Stimulated activated CD4-positive, alpha-beta T cell treated with anti-CD3 and anti-CD28 coated beads, Interleukin-2, amount 100 ng/mL, for 24 hours (primary cell): ENCODE measurements around the gene TBC1D22A.

Source experiments
- DNase-seq, 2 donors: peaks; one replicate each; pipeline ENCODE4 v3.0.0-alpha.2; 2020

The TBC1D22A gene

GRCh38 chr22:47196881-47197772 is 434.7 kb downstream of the TBC1D22A start:
- DNase-seq, result no peak

- DNase-seq, result no peak
Observed at GRCh38 chr22:47197773-47198500, 435.5 kb downstream of the TBC1D22A start.

- DNase-seq, result no peak
Observed at GRCh38 chr22:47198801-47199251, 436.4 kb downstream of the TBC1D22A start.

- no peak for DNase-seq
Observed at GRCh38 chr22:47199261-47199978, 437.0 kb downstream of the TBC1D22A start.

- DNase-seq, result no peak
Observed at GRCh38 chr22:47199979-47200272, 437.5 kb downstream of the TBC1D22A start.

GRCh38 chr22:47200273-47201051 is 438.0 kb downstream of the TBC1D22A start:
- DNase-seq, result no peak

GRCh38 chr22:47201186-47201995 is 438.9 kb downstream of the TBC1D22A start:
- no peak for DNase-seq

- no peak for DNase-seq
Observed at GRCh38 chr22:47201996-47202818, 439.8 kb downstream of the TBC1D22A start.

GRCh38 chr22:47202819-47203553 is 440.5 kb downstream of the TBC1D22A start:
- DNase-seq, result no peak

- no peak for DNase-seq
Observed at GRCh38 chr22:47203554-47203991, 441.1 kb downstream of the TBC1D22A start.

GRCh38 chr22:47204002-47204979 is 441.8 kb downstream of the TBC1D22A start:
- DNase-seq, result no peak

- no peak for DNase-seq
Observed at GRCh38 chr22:47205081-47205491, 442.6 kb downstream of the TBC1D22A start.

GRCh38 chr22:47205554-47205953 is 443.1 kb downstream of the TBC1D22A start:
- no peak for DNase-seq

GRCh38 chr22:47206164-47206563 is 443.7 kb downstream of the TBC1D22A start:
- no peak for DNase-seq

- DNase-seq, result no peak
Observed at GRCh38 chr22:47206666-47207218, 444.3 kb downstream of the TBC1D22A start.

- no peak for DNase-seq
Observed at GRCh38 chr22:47207387-47207786, 444.9 kb downstream of the TBC1D22A start.

GRCh38 chr22:47207846-47208554 is 445.6 kb downstream of the TBC1D22A start:
- no peak for DNase-seq

- no peak for DNase-seq
Observed at GRCh38 chr22:47208630-47209029, 446.2 kb downstream of the TBC1D22A start.
